ENCODE measurements around the gene KCNG3.

KCNG3 gene

GRCh38 chr2:42392191-42392590, 101.6 kb downstream of the KCNG3 start:
- H3K4me3 ChIP-seq (ENCODE audit: low read length): no peak overlapping the region
- TF ChIP-seq, protein P1, sequence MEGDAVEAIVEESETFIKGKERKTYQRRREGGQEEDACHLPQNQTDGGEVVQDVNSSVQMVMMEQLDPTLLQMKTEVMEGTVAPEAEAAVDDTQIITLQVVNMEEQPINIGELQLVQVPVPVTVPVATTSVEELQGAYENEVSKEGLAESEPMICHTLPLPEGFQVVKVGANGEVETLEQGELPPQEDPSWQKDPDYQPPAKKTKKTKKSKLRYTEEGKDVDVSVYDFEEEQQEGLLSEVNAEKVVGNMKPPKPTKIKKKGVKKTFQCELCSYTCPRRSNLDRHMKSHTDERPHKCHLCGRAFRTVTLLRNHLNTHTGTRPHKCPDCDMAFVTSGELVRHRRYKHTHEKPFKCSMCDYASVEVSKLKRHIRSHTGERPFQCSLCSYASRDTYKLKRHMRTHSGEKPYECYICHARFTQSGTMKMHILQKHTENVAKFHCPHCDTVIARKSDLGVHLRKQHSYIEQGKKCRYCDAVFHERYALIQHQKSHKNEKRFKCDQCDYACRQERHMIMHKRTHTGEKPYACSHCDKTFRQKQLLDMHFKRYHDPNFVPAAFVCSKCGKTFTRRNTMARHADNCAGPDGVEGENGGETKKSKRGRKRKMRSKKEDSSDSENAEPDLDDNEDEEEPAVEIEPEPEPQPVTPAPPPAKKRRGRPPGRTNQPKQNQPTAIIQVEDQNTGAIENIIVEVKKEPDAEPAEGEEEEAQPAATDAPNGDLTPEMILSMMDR (conservative IDR thresholded peaks at IDR 0.05; ENCODE audit: low read depth, low read length): no peak
- DNase-seq (ENCODE audit: low read depth): no peak
